Progenitor cell of endocrine pancreas (in vitro differentiated cells): Measurements from ENCODE around the gene RASA3. TPM values are rescaled to one million over a fixed set of nuclear protein-coding genes. Genes with fewer than 3 reads are reported as not detected.

Experiments used
- DNase-seq: peaks from one replicate; pipeline ENCODE4 v3.0.0; 2021; ENCODE audit warnings: low spot score; ENCODE audit not compliant: unreplicated experiment
- H3K27ac Mint-ChIP-seq: 2 replicates; pipeline ENCODE4 v1.8.0; 2021; ENCODE audit warnings: mild to moderate bottlenecking, moderate library complexity, mixed read lengths
- H3K27me3 Mint-ChIP-seq: 2 replicates; pipeline ENCODE4 v1.8.0; 2021; ENCODE audit warnings: mixed read lengths
- H3K36me3 Mint-ChIP-seq: 2 replicates; pipeline ENCODE4 v1.8.0; 2022; ENCODE audit warnings: mixed read lengths; ENCODE audit not compliant: insufficient read depth
- H3K4me1 Mint-ChIP-seq: 2 replicates; pipeline ENCODE4 v1.8.0; 2021; ENCODE audit warnings: low read depth, mixed read lengths
- H3K4me3 Mint-ChIP-seq: 2 replicates; pipeline ENCODE4 v1.8.0; 2021; ENCODE audit warnings: low read depth, mild to moderate bottlenecking, moderate library complexity, mixed read lengths
- H3K9me3 Mint-ChIP-seq: 2 replicates; pipeline ENCODE4 v1.8.0; 2021; ENCODE audit warnings: low read depth, mixed read lengths
- total RNA-seq: library from RNA; stranded (reverse); gene quantifications from 2 replicates; pipeline ENCODE4 v1.2.1, GENCODE V29; 2021
- TF ChIP-seq, protein P1 (sequence below): fragments of 200-600 bp; sonication (generic); IDR thresholded peaks from one replicate; pipeline ENCODE4 v1.5.0; 2021; ENCODE audit warnings: antibody characterized with exemption, mild to moderate bottlenecking; ENCODE audit not compliant: unreplicated experiment

The RASA3 gene
- total RNA-seq, 1 donor from 2014 or later: 6.3 TPM

DNA sequence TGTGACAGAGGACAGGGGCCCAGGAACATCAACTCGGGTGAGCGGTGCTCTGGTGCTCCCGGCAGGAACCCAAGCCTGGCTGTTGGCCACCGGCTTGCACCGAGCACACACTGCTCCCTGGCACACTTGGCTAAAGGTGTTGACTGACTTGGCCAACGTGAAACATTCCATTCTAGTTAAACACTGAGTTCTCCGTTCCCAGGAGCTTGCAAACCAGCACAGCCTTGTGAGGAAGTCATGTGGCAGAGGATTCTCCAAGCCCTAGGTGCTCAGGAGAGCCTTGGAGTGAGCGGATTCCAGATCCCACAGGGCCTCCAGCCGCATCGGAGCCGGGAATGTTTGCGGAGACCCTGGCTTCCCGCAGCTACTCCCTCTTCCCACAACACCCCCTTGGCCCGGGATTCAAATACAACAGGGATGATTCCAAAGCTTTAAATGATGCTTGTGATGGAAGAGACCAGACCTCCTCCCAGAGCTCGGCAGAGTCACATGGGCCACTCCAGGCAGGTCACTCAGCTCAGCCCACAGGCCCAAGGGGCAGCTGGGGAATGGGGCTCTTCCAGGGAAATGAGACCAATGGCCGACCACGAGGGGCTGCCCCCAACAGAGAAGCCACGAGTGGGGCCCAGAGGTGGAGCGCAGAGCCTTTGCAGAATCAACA is 161.5 kb downstream of the RASA3 start:
- no peak for DNase-seq

DNA sequence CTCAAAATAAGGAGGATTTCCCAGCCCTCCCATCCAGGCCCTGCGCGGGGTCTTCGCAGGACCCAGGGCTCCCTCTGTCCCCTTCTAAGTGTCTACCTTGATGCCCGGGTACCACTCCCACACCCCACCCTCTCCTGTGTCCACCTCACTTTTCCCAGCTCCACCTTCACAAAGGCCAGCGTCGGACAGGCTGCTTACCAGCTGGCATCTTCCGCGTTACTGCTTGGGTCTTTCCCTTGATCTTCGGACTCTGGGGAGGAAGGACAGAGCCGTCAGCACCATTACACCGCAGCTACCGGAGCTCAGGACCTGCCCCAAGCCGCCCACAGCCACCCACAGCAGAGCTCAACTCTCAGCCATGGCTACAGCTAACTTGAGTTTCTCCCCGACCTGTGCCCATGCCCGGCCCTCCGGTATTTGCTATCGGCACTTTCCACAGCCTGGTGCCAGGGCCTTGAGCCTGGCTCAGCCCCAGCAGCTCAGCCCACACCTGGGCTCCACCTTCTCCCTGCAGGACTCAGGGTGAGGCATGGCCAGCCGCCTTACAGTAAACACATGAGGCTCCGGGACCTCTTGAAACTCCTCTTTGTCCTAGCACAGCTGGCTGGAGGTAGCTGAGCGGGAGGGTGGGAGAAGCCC is 162.3 kb downstream of the RASA3 start:
- Mint-ChIP-seq H3K36me3 (no peaks in the 10 kb centered on the region), H3K27ac (no peak overlapping the region), H3K4me1 (no peaks in the 10 kb centered on the region), H3K27me3 (no peaks in the 10 kb centered on the region), H3K9me3 (no peaks in the 10 kb centered on the region), H3K4me3 (no peak overlapping the region)
- DNase-seq: no peak
- TF ChIP-seq, protein P1, sequence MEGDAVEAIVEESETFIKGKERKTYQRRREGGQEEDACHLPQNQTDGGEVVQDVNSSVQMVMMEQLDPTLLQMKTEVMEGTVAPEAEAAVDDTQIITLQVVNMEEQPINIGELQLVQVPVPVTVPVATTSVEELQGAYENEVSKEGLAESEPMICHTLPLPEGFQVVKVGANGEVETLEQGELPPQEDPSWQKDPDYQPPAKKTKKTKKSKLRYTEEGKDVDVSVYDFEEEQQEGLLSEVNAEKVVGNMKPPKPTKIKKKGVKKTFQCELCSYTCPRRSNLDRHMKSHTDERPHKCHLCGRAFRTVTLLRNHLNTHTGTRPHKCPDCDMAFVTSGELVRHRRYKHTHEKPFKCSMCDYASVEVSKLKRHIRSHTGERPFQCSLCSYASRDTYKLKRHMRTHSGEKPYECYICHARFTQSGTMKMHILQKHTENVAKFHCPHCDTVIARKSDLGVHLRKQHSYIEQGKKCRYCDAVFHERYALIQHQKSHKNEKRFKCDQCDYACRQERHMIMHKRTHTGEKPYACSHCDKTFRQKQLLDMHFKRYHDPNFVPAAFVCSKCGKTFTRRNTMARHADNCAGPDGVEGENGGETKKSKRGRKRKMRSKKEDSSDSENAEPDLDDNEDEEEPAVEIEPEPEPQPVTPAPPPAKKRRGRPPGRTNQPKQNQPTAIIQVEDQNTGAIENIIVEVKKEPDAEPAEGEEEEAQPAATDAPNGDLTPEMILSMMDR: no peak

More for the DNA sequence above, 161.5 kb downstream of the RASA3 start:
- Mint-ChIP-seq H3K9me3 (no peaks in the 10 kb centered on the region), H3K27me3 (no peaks in the 10 kb centered on the region), H3K36me3 (no peaks in the 10 kb centered on the region), H3K4me1 (no peaks in the 10 kb centered on the region), H3K27ac (no peak overlapping the region), H3K4me3 (no peak overlapping the region)
- TF ChIP-seq, protein P1: no peak

DNA sequence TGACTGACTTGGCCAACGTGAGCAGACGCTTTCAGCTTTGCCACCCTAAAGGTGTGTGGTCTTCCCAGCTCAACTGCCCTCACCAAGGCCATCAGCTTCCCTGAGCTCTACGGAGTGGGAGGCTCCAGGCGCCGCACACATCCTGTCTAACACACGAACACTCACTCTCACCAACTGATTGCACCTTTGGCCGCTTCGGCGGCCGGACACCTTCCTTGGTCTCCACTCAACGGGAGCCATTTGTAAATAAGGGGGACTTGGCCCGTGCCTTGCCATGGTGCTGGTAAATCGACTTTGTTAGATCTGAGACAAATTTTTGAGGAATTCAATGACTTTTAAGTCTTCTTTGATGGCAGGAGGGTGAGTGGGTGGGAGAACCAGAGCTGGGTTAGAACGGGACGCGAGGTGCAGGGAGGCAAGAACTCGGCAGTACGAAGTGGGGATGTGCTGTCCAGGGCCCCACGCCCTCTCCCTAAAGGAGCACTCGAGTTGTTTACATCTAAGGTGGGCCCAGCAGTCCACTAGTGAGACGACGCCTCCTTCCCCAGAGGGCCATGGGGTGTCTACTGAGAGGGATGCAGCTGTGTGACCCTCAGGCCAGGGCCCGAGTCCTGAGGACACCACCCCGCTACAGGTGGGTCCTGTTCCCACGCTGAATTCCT is 163.0 kb downstream of the RASA3 start:
- TF ChIP-seq, protein P1: no peak
- H3K27ac Mint-ChIP-seq: no peak overlapping the region
- H3K4me3 Mint-ChIP-seq: no peak overlapping the region
- no peaks in the 10 kb centered on the region for H3K27me3 Mint-ChIP-seq
- no peaks in the 10 kb centered on the region for H3K36me3 Mint-ChIP-seq
- no peak for DNase-seq
- H3K9me3 Mint-ChIP-seq: no peaks in the 10 kb centered on the region
- H3K4me1 Mint-ChIP-seq: no peaks in the 10 kb centered on the region

DNA sequence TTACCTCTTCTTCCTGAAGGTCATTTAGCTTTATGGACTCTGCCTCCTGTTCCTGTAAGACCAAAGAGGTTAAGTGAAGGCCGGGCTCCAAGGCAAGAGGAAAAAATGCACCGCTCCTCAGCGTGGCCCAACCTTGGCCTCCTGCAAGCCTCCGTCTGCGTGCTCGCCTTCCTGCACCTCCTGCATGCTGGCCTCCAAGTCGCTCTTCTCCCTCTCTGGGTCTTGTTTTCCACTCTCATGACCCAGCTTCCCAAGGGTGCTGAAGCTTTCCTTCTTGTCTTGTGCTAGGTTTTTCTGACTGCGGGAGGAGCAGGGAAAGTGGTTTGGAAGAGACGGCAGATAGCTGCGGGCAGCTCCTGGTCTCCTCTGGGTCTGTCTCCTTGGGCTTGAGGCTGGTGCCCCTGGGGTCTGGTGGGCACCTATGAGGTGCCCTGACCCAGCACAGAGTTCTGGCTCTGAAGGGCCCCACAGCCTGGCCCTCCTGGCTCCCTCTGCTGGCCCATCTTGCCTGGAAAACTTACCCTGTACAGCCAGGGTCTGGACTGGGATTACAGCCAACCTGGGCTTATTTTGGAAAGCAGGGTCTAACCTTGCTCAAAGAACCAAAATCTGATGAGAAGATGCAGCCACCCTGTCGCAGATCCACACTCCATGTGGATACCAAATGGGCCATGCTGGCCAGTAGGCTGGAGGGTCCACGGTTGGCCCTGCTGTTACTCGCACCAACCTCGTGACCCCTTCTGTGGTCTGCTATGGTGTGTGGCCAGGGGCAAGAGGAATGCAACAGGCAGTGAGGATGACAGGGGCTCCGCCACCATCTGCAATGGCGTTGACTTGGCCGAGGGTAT is 163.7 kb downstream of the RASA3 start:
- H3K4me1 Mint-ChIP-seq: no peaks in the 10 kb centered on the region
- no peaks in the 10 kb centered on the region for H3K36me3 Mint-ChIP-seq
- H3K9me3 Mint-ChIP-seq: no peaks in the 10 kb centered on the region
- no peaks in the 10 kb centered on the region for H3K27me3 Mint-ChIP-seq
- no peak overlapping the region for H3K4me3 Mint-ChIP-seq
- DNase-seq: no peak
- H3K27ac Mint-ChIP-seq: no peak overlapping the region
- TF ChIP-seq, protein P1: no peak
